ENCODE measurements around the gene RASA2.

GRCh38 chr3:141575879-141576743 is 89.3 kb downstream of the RASA2 start:
- TF ChIP-seq CTCF (IDR thresholded peaks at IDR 0.05), result peak in 5 of 6 experiments; percentile 18 to 75 (median 64)
- no peak for TF ChIP-seq POLR2A (IDR thresholded peaks at IDR 0.05)
